Spleen (tissue), 11 donors: ENCODE measurements around the gene STX18. TPM values are rescaled to one million over a fixed set of nuclear protein-coding genes. Genes with fewer than 3 reads are reported as not detected.
"Not testable (repeated sequence)": the region's sequence is repeated elsewhere in the genome, so short reads cannot be mapped to it uniquely, and the experiment has no call there.

Source experiments
- DNase-seq: peaks from one replicate; pipeline ENCODE4 v3.0.0-alpha.2; 2020
- H3K27ac ChIP-seq, 8 donors: fragments of 200-600 bp; sonication (generic) in 7 of 8; 1 replicate in 4 of 8; 2 replicates in 4 of 8; pipeline versions ENCODE4 v1.5.0 to v1.8.0; 2016 to 2021; ENCODE audit warnings: inconsistent platforms in 4 of 8, mild to moderate bottlenecking in 4 of 8, moderate library complexity in 1 of 8
- H3K27me3 ChIP-seq, 7 donors: fragments of 200-600 bp; sonication (generic) in 6 of 7; replicated peaks in 1 of 7; 1 replicate in 4 of 7; 2 replicates in 3 of 7; pipeline versions ENCODE4 v1.5.0 to v1.8.0; 2016 to 2021; ENCODE audit warnings: inconsistent platforms in 3 of 7, mild to moderate bottlenecking in 1 of 7
- H3K36me3 ChIP-seq, 6 donors: fragments of 200-600 bp; sonication (generic) in 5 of 6; 1 replicate in 4 of 6; 2 replicates in 2 of 6; pipeline versions ENCODE4 v1.5.0 to v1.8.0; 2016 to 2021; ENCODE audit warnings: inconsistent platforms in 2 of 6
- H3K4me1 ChIP-seq, 6 donors: fragments of 200-600 bp; sonication (generic) in 5 of 6; 1 replicate in 3 of 6; 2 replicates in 3 of 6; pipeline versions ENCODE4 v1.5.0 to v1.8.0; 2016 to 2021; ENCODE audit warnings: inconsistent platforms in 3 of 6
- H3K4me3 ChIP-seq, 8 donors: fragments of 200-600 bp; sonication (generic) in 7 of 8; 1 replicate in 4 of 8; 2 replicates in 4 of 8; pipeline versions ENCODE4 v1.5.0 to v1.8.0; 2016 to 2021; ENCODE audit warnings: inconsistent platforms in 4 of 8, mild to moderate bottlenecking in 4 of 8, moderate library complexity in 2 of 8
- H3K9me3 ChIP-seq, 8 donors: fragments of 200-600 bp; sonication (generic) in 7 of 8; 1 replicate in 4 of 8; 2 replicates in 4 of 8; pipeline versions ENCODE4 v1.5.0 to v1.8.0; 2016 to 2021; ENCODE audit warnings: inconsistent platforms in 4 of 8
- CTCF ChIP-seq, 11 experiments: fragments of 200-600 bp in 7 of 11; fragments of 450-650 bp in 4 of 11; sonication (generic) in 4 of 11; IDR thresholded peaks in 8 of 11; conservative IDR thresholded peaks in 3 of 11; 1 replicate in 7 of 11; 2 replicates in 4 of 11; pipeline versions ENCODE4 v1.4.0 to v1.8.0; 2016 to 2021; ENCODE audit warnings: antibody characterized with exemption in 11 of 11, inconsistent platforms in 4 of 11, mild to moderate bottlenecking in 1 of 11
- POLR2A ChIP-seq, 3 donors: fragments of 450-650 bp; IDR thresholded peaks; one replicate each; pipeline ENCODE4 v1.5.1; 2017; ENCODE audit warnings: antibody characterized with exemption in 3 of 3, mild to moderate bottlenecking in 1 of 3
- POLR2AphosphoS5 ChIP-seq, 3 donors: sonication (generic); formaldehyde crosslinking; IDR thresholded peaks; one replicate each; pipeline ENCODE4 v1.5.1; 2017; ENCODE audit warnings: antibody characterized with exemption in 3 of 3
- WGBS, 5 donors: extraction: QIAGEN DNeasy Blood & Tissue Kit in 3 of 5; methylation state at CpG; one replicate each; pipeline versions ENCODE4 v1.1.5 to v1.1.7; 2013 to 2018; 5-methylcytosine and 5-hydroxymethylcytosine counted together
- intact Hi-C: fragments of 100-400 bp; cut with DNase I; formaldehyde crosslinking; loops from one replicate; pipeline ENCODE4 v1.15.0; 2023; ENCODE audit warnings: low total_unique reads
- polyA plus RNA-seq, 3 donors: library from polyadenylated mRNA; stranded (reverse); fragments of 200-250 nt; gene quantifications; one replicate each; pipeline ENCODE4 v1.2.1, GENCODE V29; 2013
- total RNA-seq, 7 donors: library from RNA; depleted of rRNA in 3 of 7; stranded (reverse); fragments of >200 nt in 3 of 7; fragmentation: NEBNext Ultra II Directional in 4 of 7; extraction: Animal tissue kit (Norgen Biotek cat#: 25700) in 4 of 7; gene quantifications; one replicate each; pipeline versions ENCODE4 v1.1.0 to v1.2.1, GENCODE V29; 2016 to 2021
- donor health status: healthy with polysubstance abuse.
- donor health status: DM: no; HTN: no; CAD: no; lungs with moderate emphysema.
- donor health status: DM: no; HTN: no; CAD: no.
- donor health status: Bipolar disorder and iron deficiency.
- donor health status: healthy.
- donor health status: DM: no; HTN: no; CAD: no.
- donor health status: DM: yes; HTN: yes; CAD: no.

The STX18 gene
- total and polyA plus RNA-seq, 10 donors = 19.0 to 45.8 (median 29.8) TPM

GRCh38 chr4:4574052-4574451, 32.2 kb upstream of the STX18 start:
- TF ChIP-seq POLR2AphosphoS5 (IDR thresholded peaks at IDR 0.05) = no peak
- no peak for TF ChIP-seq CTCF (IDR thresholded peaks at IDR 0.05 in 8 of 11, conservative IDR thresholded peaks at IDR 0.05 in 3 of 11)
- DNase-seq = no peak
- Histone ChIP-seq H3K27me3 (peaks cover 0 to 7% (median 4%) of the 10 kb centered on the region in 7 donors), H3K4me3 (no peak overlapping the region), H3K36me3 (no peaks in the 10 kb centered on the region), H3K27ac (no peak overlapping the region), H3K4me1 (peaks cover 0 to 19% (median 3%) of the 10 kb centered on the region in 6 donors), H3K9me3 (no peaks in the 10 kb centered on the region)
- 81 to 90% (median 87%) methylated on average over 5 of the region's 5 CpGs for WGBS, 5 donors
- intact Hi-C loops = no loop called here

GRCh38 chr4:4572821-4573220, 31.0 kb upstream of the STX18 start:
- WGBS, 5 donors = 56 to 79% (median 70%) methylated on average over 2 of the region's 2 CpGs

GRCh38 chr4:4569861-4570260, 28.0 kb upstream of the STX18 start:
- H3K27me3 ChIP-seq, DNase-seq, H3K9me3 ChIP-seq, H3K27ac ChIP-seq, H3K36me3 ChIP-seq, H3K4me1 ChIP-seq, intact Hi-C loops, H3K4me3 ChIP-seq: not testable (repeated sequence)
- WGBS, 5 donors = 93 to 99% (median 97%) methylated on average over 4 of the region's 4 CpGs

More at GRCh38 chr4:4572821-4573220, 31.0 kb upstream of the STX18 start:
- intact Hi-C loops = no loop called here
- Histone ChIP-seq H3K4me3 (no peak overlapping the region), H3K9me3 (no peaks in the 10 kb centered on the region), H3K27ac (no peak overlapping the region), H3K27me3 (peaks cover 0 to 7% (median 4%) of the 10 kb centered on the region in 7 donors), H3K4me1 (peaks cover 0 to 19% (median 3%) of the 10 kb centered on the region in 6 donors), H3K36me3 (no peaks in the 10 kb centered on the region)
- no peak for DNase-seq
- TF ChIP-seq POLR2AphosphoS5 (IDR thresholded peaks at IDR 0.05) (no peak), CTCF (IDR thresholded peaks at IDR 0.05 in 8 of 11, conservative IDR thresholded peaks at IDR 0.05 in 3 of 11) (no peak), POLR2A (IDR thresholded peaks at IDR 0.05) (no peak)

- TF ChIP-seq POLR2A (IDR thresholded peaks at IDR 0.05) (no peak), CTCF (IDR thresholded peaks at IDR 0.05 in 8 of 11, conservative IDR thresholded peaks at IDR 0.05 in 3 of 11) (no peak), POLR2AphosphoS5 (IDR thresholded peaks at IDR 0.05) (no peak)
- intact Hi-C loops = no loop called here
- Histone ChIP-seq H3K9me3 (no peaks in the 10 kb centered on the region), H3K4me1 (no peaks in the 10 kb centered on the region), H3K4me3 (no peak overlapping the region), H3K36me3 (peaks cover 0 to 11% (median 0%) of the 10 kb centered on the region in 6 donors), H3K27ac (no peak overlapping the region), H3K27me3 (no peaks in the 10 kb centered on the region)
- 91 to 96% (median 94%) methylated on average over 3 of the region's 3 CpGs for WGBS, 5 donors
- DNase-seq = no peak
These were observed 27.1 kb upstream of the STX18 start for GRCh38 chr4:4568806-4569427.

GRCh38 chr4:4566359-4566758, 24.5 kb upstream of the STX18 start:
- H3K27me3 ChIP-seq, DNase-seq, intact Hi-C loops: not testable (repeated sequence)

More at GRCh38 chr4:4566359-4566758, 24.5 kb upstream of the STX18 start:
- H3K4me1 ChIP-seq, H3K9me3 ChIP-seq, H3K4me3 ChIP-seq, H3K27ac ChIP-seq: not testable (repeated sequence)
- H3K36me3 ChIP-seq = peaks cover 0 to 11% (median 0%) of the 10 kb centered on the region in 6 donors
